Activated CD4-positive, CD25-positive, alpha-beta regulatory T cell treated with anti-CD3 and anti-CD28 coated beads, Interleukin-2, amount 50 U/mL, for 24 hours (primary cell): ENCODE measurements around the gene ATAD3C.
"Not testable (repeated sequence)": the region's sequence is repeated elsewhere in the genome, so short reads cannot be mapped to it uniquely, and the experiment has no call there.

ENCODE experiments used
- ATAC-seq, 2 donors: fragments of 150-1000 bp; cut with Tn5 transposase; one replicate each; pipeline ENCODE4 v1.10.0; 2021; ENCODE audit warnings: mild to moderate bottlenecking in 1 of 2, moderate library complexity in 1 of 2

Gene ATAD3C

DNA sequence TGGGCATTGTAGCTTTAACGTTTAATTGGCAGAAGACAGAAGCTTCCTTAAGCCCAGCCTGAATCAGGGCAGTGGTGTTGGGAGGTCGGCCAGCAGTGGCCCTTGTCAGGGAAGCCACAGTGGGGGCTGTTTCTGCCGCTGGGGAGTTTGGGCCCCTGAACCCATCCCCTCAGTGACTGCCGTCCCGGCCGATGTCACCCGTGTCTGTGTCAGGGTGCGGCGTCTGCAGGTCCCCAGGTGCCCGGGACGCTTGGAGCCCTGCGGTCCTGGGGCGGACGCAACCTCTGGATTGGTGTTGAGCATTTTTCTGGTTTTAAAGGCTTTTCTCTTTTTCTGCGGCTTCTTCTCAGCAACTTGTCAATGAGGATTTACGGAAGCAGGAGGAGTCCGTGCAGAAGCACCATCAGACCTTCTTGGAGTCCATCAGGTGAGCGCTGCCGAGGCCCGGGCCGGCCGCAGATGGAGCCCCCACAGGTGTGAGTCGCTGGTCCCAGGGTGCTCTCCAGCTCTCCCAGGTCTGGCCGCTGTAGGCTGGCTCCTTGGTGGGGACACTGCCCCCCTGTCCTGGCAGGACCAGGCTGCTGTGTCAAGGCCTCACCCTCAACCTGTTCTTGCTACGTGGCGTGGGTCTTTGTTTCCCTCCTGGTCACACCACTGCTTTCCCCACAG, 2.3 kb downstream of the ATAD3C start:
- ATAC-seq: no peak

- not testable (repeated sequence) for ATAC-seq
These were observed 2.9 kb downstream of the ATAD3C start for GRCh38 chr1:1452365-1452739.

DNA sequence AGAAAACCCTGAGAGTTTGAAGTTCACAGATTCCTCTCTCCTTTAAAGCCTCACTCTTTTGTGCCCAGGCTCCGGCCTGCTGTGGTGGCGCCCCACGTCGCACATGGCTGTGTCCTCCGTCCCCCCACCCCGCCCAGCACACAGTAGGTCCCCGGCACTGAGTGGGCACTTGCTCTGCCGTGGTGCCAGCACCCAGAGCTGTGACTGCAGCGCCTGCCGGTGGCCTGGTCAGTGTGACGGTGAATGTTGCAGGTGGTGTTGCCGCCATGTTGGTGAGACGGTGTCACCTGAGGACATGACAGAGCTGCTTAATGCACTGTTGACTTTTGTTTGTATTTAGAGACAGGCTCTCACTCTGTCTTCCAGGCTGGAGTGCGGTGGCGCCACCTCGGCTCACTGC, 3.4 kb downstream of the ATAD3C start:
- ATAC-seq: no peak

GRCh38 chr1:1454286-1455056, 5.0 kb downstream of the ATAD3C start:
- not testable (repeated sequence) for ATAC-seq

DNA sequence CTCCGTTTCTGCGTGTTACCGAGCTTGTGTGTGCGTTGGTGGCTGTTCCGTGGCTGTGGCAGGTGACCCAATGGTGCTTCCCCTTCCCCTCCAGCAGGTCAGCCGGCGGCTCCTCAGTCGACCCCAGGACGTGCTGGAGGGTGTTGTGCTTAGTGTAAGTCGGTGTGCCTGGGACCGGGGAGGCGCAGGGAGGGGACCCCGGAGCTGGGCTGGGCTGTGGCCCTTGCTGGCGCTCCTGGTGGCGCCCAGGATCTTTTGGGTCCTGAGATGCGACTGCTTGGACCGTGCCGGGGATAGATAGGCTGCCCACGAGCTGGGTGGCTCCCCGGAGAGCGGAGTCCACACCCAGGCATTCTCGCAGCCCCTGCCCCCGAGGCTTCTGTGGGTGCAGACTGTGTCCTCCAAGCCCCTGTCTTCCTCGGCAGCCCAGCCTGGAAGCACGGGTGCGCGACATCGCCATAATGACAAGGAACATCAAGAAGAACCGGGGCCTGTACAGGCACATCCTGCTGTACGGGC, 5.9 kb downstream of the ATAD3C start:
- ATAC-seq: no peak

- not testable (repeated sequence) for ATAC-seq
These were observed 6.4 kb downstream of the ATAD3C start for GRCh38 chr1:1455934-1456333.

GRCh38 chr1:1456683-1457255, 7.3 kb downstream of the ATAD3C start:
- ATAC-seq: not testable (repeated sequence)

DNA sequence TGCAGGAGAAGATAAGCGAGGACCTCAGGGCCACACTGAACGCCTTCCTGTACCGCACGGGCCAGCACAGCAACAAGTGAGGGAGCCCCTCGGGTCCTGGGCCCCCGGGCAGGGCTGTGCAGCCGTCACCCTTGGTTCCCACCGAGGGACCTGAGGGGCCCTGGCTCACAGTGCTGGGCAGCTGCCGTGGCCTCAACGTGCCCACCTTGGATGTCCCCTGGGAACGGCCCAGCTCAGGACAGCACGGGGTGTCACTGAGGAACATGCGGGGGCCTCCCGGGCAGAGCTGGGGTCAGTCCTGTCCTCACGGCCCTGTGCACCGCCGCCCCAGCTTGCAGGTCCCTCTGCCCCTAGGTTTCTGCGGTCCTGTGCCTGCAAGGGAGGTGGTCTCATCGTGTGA, 9.7 kb downstream of the ATAD3C start:
- not testable (repeated sequence) for ATAC-seq

- ATAC-seq: not testable (repeated sequence)
These were observed 10.2 kb downstream of the ATAD3C start for GRCh38 chr1:1459711-1460110.

- ATAC-seq: no peak
These were observed 11.1 kb downstream of the ATAD3C start for GRCh38 chr1:1460540-1461130.

- ATAC-seq: no peak
These were observed 12.3 kb downstream of the ATAD3C start for GRCh38 chr1:1461721-1462317.

GRCh38 chr1:1462318-1462966, 13.0 kb downstream of the ATAD3C start:
- peak; percentile 53 to 56 for ATAC-seq

DNA sequence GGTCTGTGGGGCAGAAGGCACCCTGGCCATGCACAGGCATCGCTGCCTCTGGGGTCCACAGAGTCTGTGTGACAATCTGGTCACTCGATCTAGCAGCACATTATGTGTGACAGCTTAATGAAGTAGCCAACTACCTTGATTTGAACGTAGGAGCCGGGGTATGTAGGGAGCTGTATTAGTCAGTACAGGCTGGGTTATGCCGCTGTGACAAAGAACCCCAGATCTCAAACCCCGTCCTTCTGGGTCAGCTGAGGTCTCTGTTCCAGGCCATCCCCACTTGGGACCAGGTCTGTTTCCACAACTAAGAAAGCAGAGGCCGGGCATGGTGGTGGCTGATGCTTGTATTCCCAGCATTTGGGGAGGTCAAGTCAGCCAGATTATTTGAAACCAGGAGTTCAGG, 13.8 kb downstream of the ATAD3C start:
- no peak for ATAC-seq

DNA sequence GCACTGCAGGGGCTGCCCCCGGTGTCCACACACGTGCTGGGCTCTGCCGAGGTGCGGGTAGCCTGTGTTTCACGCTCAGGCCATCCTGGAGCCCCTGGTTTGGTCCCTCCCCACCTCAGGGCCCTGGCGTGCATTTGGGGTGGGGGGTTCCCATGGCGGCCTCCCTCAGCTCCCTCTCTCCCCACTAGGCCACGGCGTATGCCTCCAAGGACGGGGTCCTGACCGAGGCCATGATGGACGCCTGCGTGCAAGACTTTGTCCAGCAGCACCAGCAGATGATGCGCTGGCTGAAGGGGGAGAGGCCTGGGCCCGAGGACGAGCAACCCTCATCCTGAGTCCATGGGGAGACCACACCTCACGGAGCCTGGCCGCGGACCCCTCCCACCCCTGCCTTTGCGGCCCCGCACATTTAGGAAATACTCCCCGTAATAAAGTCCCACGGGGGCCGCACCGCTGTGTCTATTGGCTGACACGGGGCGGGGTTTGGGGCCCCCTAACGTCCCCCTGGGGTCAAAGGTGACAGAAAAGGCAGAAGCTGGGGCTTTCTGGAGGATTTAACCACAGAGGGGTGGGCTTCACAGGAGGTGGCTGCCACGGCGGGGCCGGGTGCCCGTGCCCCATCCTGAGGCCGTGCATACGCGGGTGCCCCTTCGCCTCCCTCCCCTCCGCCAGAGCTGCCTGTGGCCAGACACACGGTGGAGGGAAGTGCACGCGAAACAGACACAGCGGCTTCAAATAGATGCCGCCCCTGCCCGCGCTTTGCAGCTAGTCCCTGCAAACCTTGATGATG, 18.9 kb downstream of the ATAD3C start:
- ATAC-seq: not testable (repeated sequence)

GRCh38 chr1:1470626-1471388, 21.3 kb downstream of the ATAD3C start:
- ATAC-seq: no peak

DNA sequence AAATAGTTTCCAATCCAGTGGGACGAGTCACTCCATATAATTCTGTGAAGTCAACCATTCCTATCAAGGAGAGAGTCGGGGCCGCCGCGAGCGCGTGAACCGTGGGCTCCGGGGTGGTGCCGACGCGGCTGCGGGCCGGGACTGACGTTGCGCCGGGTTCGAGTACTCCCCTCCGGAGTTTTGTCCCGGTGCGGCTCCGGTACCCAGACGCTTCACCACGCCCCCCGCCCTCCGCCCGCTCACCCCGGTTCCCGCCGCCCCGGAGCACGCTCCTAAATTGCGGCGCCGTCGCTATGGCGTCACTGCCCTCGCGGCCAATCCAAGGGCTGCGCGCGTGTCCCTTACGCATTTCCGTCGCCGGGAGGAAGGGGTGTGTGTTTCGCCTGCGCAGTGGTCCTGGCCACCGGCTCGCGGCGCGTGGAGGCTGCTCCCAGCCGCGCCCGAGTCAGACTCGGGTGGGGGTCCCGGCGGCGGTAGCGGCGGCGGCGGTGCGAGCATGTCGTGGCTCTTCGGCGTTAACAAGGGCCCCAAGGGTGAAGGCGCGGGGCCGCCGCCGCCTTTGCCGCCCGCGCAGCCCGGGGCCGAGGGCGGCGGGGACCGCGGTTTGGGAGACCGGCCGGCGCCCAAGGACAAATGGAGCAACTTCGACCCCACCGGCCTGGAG, 22.0 kb downstream of the ATAD3C start, which contains the start of gene ATAD3B:
Gene ATAD3B, plus strand, starts transcription at position 377 of the 664 bp plus-strand sequence. Its CDS starts 120 bp downstream, at position 497.
- peak; percentile 98 to 99 for ATAC-seq

DNA sequence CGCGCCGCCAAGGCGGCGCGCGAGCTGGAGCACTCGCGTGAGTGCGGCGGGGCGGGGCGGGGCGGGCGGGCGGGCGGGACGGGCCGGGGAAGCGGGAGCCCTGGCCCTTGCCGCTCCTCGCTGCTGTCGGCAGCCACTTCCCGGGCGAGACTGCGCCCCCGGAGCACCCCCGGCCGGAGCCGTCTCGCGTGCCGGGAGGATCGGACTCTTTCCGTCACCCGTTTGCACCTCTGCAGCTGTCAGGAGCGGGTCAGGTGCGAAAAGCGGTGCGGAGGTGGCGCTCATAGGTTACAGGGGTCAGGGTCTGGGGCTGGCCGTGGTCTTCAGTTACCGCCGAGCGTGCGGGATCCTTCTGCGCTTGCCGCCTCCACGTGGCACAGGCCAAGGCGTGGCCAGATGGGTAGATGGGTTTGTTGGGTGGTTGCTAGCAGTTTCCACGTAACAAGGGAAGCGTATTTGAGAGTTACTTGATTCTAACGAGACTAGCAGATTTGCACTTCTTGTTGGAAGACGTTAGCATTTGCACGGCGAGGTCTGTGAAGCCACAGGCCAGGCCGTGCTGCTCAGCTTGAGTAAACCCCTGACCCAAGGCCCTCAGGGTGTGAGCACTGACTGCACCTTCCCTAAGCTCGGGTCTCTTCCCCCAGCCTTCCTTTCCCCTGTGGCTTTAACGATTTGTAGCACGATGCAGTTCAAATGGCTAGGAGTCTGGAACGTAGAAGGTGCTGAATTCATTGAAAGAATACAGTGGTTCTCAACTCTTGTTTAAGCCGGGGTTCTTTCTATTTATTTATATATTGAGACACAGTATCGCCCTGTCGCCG, 22.8 kb downstream of the ATAD3C start:
- peak; percentile 30 to 34 for ATAC-seq

GRCh38 chr1:1476011-1476410, 26.5 kb downstream of the ATAD3C start:
- ATAC-seq: not testable (repeated sequence)

DNA sequence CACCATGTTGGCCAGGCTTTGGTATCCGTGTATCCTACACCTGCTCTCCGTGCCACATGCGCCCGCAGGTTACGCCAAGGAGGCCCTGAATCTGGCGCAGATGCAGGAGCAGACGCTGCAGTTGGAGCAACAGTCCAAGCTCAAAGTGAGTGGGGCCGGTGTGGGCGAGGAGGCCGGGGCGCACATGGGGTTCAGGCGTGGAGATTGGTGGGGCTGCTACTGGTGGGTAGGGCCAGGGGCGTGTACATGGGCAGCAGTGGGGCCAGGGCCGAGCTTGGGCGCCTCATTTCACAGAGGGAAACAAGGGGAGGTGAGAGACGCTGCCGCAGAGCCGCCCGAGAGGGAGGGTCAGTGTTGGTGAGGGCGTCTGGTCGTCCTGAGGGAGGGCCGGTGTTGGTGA, 27.7 kb downstream of the ATAD3C start:
- ATAC-seq: no peak
